ENCODE measurements around the gene CARMIL1. TPM values are rescaled to one million over a fixed set of nuclear protein-coding genes. Genes with fewer than 3 reads are reported as not detected.

CARMIL1 gene
- total and polyA plus RNA-seq, 2 of the 8 experiments (the other 6 are each of a cell fraction or from before 2014, with no cell fraction given): 20.3 to 40.4 TPM

DNA sequence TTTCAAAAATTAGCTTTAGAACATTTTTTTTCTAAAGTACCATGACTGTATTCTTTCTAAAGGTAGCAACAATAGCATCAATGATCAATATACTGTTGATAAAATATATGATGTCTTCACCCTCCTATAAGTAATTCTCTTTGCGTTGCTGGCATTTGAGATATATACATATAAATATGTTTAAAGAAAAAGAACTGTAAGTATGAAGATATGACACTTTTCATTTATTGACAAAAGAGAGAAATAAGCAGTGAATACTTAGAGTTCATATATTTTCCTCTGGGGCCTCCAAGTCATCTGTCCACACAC lies 323.5 kb downstream of the CARMIL1 start:
- H3K9me3 ChIP-seq (ENCODE audit: insufficient read depth in 2 of 2, low read depth in 1 of 2, low read length in 1 of 2): no peaks in the 10 kb centered on the region
- no peak overlapping the region for H4K8ac ChIP-seq (ENCODE audit: extremely low read depth, insufficient read depth, low read length)
- no peak overlapping the region for H3K27ac ChIP-seq (ENCODE audit: low read depth, low read length)
- H3K9ac ChIP-seq (replicated peaks in 1 of 4; ENCODE audit: extremely low read depth in 1 of 4, low read depth in 3 of 4, low read length in 3 of 4): no peak overlapping the region
- H3K4ac ChIP-seq (replicated peaks; ENCODE audit: insufficient read length, low read depth, low read length): no peak overlapping the region
- no peak overlapping the region for H2AFZ ChIP-seq (ENCODE audit: low read length)
- H3K56ac ChIP-seq (replicated peaks; ENCODE audit: insufficient read length, low read depth, low read length): no peak overlapping the region
- H3K36me3 ChIP-seq (ENCODE audit: control insufficient read depth in 2 of 4, insufficient read depth in 4 of 4, low read length in 3 of 4): peaks cover 0 to 3% (median 0%) of the 10 kb centered on the region in 4 experiments; a peak in 4 of 8 replicates
- H3K18ac ChIP-seq (ENCODE audit: extremely low read depth, low read length): no peak overlapping the region
- no peak overlapping the region for H4K5ac ChIP-seq (ENCODE audit: insufficient read length, low read depth, low read length)
- H2BK120ac ChIP-seq (replicated peaks; ENCODE audit: low read depth, low read length): no peak overlapping the region
- no peak overlapping the region for H4K91ac ChIP-seq (replicated peaks; ENCODE audit: insufficient read length, low read length)
- no peak overlapping the region for H2AK5ac ChIP-seq (ENCODE audit: low read depth, low read length)
- no peak for TF ChIP-seq RAD21 (IDR thresholded peaks at IDR 0.05 in 1 of 2, conservative IDR thresholded peaks at IDR 0.05 in 1 of 2; ENCODE audit: low read depth in 2 of 2, low read length in 2 of 2)
- TF ChIP-seq CREB1 (IDR thresholded peaks at IDR 0.05): no peak
- TF ChIP-seq FOSL1 (IDR thresholded peaks at IDR 0.05; ENCODE audit: insufficient read depth, low read depth, low read length): no peak
- no peak for TF ChIP-seq ATF3 (IDR thresholded peaks at IDR 0.05; ENCODE audit: insufficient read depth, low read depth, low read length)
- no peak for TF ChIP-seq RFX5 (IDR thresholded peaks at IDR 0.05; ENCODE audit: borderline replicate concordance, low read depth, low read length)
- TF ChIP-seq SIX5 (IDR thresholded peaks at IDR 0.05; ENCODE audit: low read depth, low read length): no peak
- no peak for TF ChIP-seq EGR1 (IDR thresholded peaks at IDR 0.05; ENCODE audit: borderline replicate concordance, low read depth, low read length)
- TF ChIP-seq, protein P1, sequence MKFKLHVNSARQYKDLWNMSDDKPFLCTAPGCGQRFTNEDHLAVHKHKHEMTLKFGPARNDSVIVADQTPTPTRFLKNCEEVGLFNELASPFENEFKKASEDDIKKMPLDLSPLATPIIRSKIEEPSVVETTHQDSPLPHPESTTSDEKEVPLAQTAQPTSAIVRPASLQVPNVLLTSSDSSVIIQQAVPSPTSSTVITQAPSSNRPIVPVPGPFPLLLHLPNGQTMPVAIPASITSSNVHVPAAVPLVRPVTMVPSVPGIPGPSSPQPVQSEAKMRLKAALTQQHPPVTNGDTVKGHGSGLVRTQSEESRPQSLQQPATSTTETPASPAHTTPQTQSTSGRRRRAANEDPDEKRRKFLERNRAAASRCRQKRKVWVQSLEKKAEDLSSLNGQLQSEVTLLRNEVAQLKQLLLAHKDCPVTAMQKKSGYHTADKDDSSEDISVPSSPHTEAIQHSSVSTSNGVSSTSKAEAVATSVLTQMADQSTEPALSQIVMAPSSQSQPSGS (IDR thresholded peaks at IDR 0.05; ENCODE audit: low read length): no peak
- TF ChIP-seq CEBPB (IDR thresholded peaks at IDR 0.05; ENCODE audit: low read depth, low read length): no peak
- TF ChIP-seq NRF1 (IDR thresholded peaks at IDR 0.05; ENCODE audit: low read depth, low read length): no peak
- no peak for TF ChIP-seq EP300 (IDR thresholded peaks at IDR 0.05; ENCODE audit: borderline replicate concordance in 1 of 2, low read depth in 2 of 2, low read length in 2 of 2)
- no peak for TF ChIP-seq CBX5 (IDR thresholded peaks at IDR 0.05; ENCODE audit: low read depth, low read length)
- no peak overlapping the region for H2BK12ac ChIP-seq (ENCODE audit: low read depth, low read length)
- H3K79me1 ChIP-seq (ENCODE audit: low read depth, low read length): no peaks in the 10 kb centered on the region
- WGBS, 2 experiments (ENCODE audit: extremely low coverage in 1 of 2, insufficient coverage in 1 of 2, insufficient read length in 1 of 2, insufficient replicate concordance in 2 of 2, low coverage in 1 of 2, low lambda C conversion rate in 2 of 2, missing lambda C conversion rate in 1 of 2): 96% methylated on average over 1 of the region's 1 CpG; no CpG with 5 or more reads in 1 of the 2 experiments
- no peaks in the 10 kb centered on the region for H3K23me2 ChIP-seq (ENCODE audit: low read depth, low read length)
- no peak for DNase-seq (ENCODE audit: low read depth in 1 of 2, low spot score in 2 of 2)
- H2BK5ac ChIP-seq (ENCODE audit: low read depth, low read length): no peak overlapping the region
- H3K14ac ChIP-seq (ENCODE audit: insufficient read length): no peak overlapping the region
- H3K4me2 ChIP-seq (ENCODE audit: insufficient read depth in 1 of 2, low read depth in 2 of 2, low read length in 2 of 2): no peak overlapping the region
- no peaks in the 10 kb centered on the region for H3K4me1 ChIP-seq (replicated peaks in 1 of 4; ENCODE audit: control insufficient read depth in 3 of 4, insufficient read depth in 4 of 4, low read length in 3 of 4)
- no peak overlapping the region for H3K23ac ChIP-seq (ENCODE audit: insufficient read length)
- CTCF ChIA-PET (ENCODE audit: partially characterized antibody): interaction anchor here (1.5 to 2.3 kb wide), 8 partner anchors 23 to 385 kb away, joined by 3 to 10 read pairs (median 6); no protein-coding TSS in a partner anchor
- no peak overlapping the region for H3K4me3 ChIP-seq (ENCODE audit: extremely low read depth in 1 of 4, insufficient read depth in 2 of 4, low read depth in 3 of 4, low read length in 4 of 4)
- H3K27me3 ChIP-seq (replicated peaks in 1 of 4; ENCODE audit: control insufficient read depth in 3 of 4, extremely low read depth in 1 of 4, insufficient read depth in 3 of 4, low read length in 3 of 4): no peaks in the 10 kb centered on the region
- H2BK15ac ChIP-seq (ENCODE audit: low read length): no peak overlapping the region
- POLR2A ChIA-PET (ENCODE audit: partially characterized antibody): no interaction called here
- FAIRE-seq: no peak
- no peaks in the 10 kb centered on the region for H4K20me1 ChIP-seq (replicated peaks in 1 of 2; ENCODE audit: control insufficient read depth in 1 of 2, insufficient read depth in 2 of 2, low read length in 2 of 2)
- no peaks in the 10 kb centered on the region for H3K79me2 ChIP-seq (ENCODE audit: control insufficient read depth in 1 of 2, insufficient read depth in 2 of 2, low read length in 2 of 2)
- H2BK20ac ChIP-seq (ENCODE audit: low read length): no peak overlapping the region

Data from H1 (cell line).